Gastrocnemius medialis (tissue), 4 donors: ENCODE results near the gene RFTN1.

Source experiments
- POLR2A ChIP-seq, 2 donors: fragments of 450-650 bp; IDR thresholded peaks; one replicate each; pipeline ENCODE4 v1.6.1; 2017; ENCODE audit warnings: antibody characterized with exemption in 2 of 2, mild to moderate bottlenecking in 2 of 2, moderate library complexity in 2 of 2
- TF ChIP-seq, protein P1 (sequence below), 5 experiments: fragments of 450-650 bp in 3 of 5; fragments of 200-600 bp in 2 of 5; sonication (generic) in 2 of 5; IDR thresholded peaks in 4 of 5; conservative IDR thresholded peaks in 1 of 5; 1 replicate in 4 of 5; 2 replicates in 1 of 5; pipeline ENCODE4 v1.5.1; 2016 to 2019; ENCODE audit warnings: antibody characterized with exemption in 5 of 5, mild to moderate bottlenecking in 3 of 5, moderate library complexity in 3 of 5

DNA sequence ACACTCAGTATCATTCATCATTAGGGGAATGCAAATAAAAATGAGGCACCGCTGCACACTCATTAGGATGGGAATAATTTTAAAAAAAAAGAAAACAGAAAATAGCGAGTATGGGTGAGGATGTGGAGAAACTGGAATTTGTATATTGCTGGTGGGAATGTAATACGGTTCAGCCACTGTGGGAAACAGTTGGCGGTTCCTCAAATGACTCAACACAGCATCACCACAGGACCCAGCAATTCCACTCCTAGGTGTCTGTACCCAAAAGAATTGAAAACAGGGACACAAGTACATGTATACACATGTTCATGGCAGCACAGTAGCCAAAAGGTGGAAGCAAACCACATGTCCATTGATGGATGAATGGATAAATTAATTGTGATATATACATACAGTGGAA is 35.2 kb upstream of the RFTN1 start:
- TF ChIP-seq, protein P1, sequence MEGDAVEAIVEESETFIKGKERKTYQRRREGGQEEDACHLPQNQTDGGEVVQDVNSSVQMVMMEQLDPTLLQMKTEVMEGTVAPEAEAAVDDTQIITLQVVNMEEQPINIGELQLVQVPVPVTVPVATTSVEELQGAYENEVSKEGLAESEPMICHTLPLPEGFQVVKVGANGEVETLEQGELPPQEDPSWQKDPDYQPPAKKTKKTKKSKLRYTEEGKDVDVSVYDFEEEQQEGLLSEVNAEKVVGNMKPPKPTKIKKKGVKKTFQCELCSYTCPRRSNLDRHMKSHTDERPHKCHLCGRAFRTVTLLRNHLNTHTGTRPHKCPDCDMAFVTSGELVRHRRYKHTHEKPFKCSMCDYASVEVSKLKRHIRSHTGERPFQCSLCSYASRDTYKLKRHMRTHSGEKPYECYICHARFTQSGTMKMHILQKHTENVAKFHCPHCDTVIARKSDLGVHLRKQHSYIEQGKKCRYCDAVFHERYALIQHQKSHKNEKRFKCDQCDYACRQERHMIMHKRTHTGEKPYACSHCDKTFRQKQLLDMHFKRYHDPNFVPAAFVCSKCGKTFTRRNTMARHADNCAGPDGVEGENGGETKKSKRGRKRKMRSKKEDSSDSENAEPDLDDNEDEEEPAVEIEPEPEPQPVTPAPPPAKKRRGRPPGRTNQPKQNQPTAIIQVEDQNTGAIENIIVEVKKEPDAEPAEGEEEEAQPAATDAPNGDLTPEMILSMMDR (IDR thresholded peaks at IDR 0.05 in 4 of 5, conservative IDR thresholded peaks at IDR 0.05 in 1 of 5) = no peak
- TF ChIP-seq POLR2A (IDR thresholded peaks at IDR 0.05) = no peak
